Endometrium (tissue), 2 donors: ENCODE results near the gene KCNJ16.

Experiments
- FAIRE-seq: peaks from 2 replicates; lab custom pipeline; 2012; peaks lifted over from hg19 to GRCh38; lab: Jason Lieb, UNC
- donor health status: control.
- donor health status: control.

Gene KCNJ16

DNA sequence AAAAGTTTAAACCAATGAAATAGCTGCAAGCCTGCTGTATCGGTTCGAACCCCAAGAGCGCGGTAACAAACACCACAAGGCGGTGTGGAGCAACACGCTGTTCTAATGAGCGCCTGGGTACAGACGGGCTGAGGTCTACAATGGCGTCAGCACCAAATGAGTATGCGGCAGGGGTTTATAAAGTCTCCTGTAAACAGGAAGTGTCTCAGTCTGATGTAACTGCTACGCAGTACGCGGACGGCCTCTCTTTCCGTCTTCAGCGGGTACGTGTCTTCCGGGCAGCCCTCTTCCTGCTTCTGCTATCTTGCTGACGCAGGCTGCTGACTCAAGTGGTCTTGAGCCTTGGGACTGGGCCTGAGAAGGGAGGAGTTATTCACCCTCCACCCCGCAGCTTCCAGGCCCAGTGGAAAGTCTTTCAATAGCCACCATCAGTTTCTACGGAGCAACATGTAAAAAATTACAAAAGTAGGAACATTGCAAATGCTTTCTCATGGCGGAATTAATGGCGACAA is 53.8 kb downstream of the KCNJ16 start:
- no peak for FAIRE-seq

DNA sequence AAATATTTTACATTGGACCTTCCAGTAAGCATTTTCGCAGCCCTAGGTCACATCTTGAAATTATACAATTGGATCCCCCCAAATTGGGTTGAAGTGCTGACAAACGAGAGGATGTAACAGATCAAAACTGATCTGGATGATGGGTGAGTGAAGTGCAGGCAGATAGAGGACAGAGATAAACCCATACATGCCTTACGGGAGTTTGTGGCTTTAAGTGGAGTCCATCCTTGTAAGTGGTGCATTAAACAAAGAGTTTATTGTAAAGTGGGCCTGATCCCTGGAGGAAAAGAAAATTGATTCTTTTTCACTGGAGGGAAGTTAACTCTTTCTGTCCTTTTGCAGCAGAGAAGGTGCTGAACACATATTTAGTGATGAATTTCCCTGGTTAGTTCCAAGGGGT is 55.3 kb downstream of the KCNJ16 start:
- no peak for FAIRE-seq

DNA sequence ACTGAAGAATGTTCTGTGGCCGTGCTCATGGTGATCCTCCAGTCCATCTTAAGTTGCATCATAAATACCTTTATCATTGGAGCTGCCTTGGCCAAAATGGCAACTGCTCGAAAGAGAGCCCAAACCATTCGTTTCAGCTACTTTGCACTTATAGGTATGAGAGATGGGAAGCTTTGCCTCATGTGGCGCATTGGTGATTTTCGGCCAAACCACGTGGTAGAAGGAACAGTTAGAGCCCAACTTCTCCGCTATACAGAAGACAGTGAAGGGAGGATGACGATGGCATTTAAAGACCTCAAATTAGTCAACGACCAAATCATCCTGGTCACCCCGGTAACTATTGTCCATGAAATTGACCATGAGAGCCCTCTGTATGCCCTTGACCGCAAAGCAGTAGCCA is 57.5 kb downstream of the KCNJ16 start:
- FAIRE-seq, result no peak

DNA sequence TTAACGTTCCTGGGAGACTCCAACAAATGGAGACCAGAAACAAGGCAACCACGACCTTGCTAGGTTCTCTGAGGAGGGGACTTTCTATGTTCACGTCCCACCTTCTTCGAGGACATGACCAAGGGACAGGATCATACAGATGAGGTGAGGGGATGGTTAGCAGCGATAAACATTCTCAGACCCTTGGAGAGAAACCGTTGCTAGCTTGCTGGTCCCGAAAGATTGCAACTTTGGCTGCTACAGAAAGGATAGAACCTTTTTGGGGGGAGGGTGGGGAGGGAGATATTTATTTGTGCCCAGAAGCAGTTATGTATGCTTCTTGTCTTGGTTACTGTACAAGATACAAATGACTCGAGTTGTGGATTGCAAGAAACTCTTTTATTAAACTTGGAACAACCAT is 59.0 kb downstream of the KCNJ16 start:
- no peak for FAIRE-seq

DNA sequence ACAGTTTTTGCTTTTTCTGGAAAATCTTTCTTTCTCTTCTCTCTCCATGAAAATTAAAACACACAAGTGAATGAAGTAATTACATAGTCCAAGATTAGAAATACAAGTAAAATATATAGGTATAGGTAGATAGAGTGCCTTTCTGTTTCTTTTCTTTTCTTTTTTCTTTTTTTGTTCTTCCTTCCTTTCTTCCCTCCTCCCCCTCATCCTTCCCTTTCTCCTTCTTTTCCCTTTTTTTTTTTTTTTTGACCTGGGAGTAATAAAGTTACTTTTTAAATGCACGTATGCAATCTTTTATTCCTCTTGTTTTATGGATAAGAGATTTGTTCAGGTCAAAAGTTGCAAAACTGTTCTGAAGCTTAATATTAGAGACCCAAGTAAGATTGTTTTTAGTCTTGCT is 59.8 kb downstream of the KCNJ16 start:
- FAIRE-seq, result no peak

DNA sequence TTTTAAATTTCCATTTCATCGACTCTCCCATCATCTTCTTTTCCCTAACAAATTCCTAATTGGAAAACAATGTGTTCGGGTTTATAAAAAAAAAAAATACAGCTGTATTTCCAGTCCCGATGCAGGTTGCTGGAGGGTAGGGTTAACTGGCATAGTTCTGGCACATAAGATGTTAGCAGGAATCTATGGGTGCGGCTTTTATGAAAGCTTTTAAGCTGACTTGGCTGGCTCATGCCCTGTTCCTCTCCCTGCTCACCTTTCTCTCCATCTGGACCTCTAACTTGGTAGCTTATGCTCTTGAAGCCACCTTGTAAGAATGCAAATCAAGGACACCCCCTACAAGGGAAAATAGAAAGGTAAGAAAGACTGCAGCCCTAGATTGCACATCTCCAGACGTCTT is 61.1 kb downstream of the KCNJ16 start:
- FAIRE-seq, result no peak

DNA sequence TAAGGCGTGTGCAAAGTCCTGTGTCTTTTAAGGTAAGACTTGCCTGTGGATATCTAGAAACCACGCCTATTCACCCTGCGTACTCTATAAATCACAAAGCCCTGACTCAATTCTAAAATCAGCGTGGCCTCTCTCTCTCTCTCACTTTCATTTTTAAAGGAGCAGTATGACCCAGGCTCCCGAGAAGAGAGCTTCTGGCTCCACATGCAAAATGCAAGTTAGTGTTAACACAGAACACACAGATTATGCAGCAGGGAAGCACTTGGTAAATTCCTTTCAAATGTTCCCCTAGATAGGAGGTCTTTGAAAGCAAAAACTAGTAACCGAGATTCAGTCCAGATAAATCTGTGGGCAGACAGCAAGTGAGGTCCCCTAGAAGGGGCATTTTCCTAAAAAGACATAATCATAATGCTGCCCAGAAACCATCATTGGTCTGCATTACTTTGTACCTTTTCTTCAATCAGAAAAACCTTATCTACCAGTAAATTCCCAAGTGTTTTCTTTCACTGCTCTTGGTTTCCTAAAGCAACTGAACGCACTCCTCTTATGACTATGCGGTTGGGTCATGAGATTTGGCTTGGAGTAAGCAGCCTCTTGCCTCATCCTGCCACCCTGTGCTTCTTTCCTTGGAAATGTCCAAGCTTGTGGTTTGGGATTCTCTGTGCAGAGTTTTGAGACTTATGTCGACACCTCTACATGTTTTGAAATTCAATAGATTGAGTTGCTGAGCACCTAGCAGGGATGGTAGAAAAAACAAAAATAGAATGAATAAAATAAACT is 62.6 kb downstream of the KCNJ16 start:
- no peak for FAIRE-seq

DNA sequence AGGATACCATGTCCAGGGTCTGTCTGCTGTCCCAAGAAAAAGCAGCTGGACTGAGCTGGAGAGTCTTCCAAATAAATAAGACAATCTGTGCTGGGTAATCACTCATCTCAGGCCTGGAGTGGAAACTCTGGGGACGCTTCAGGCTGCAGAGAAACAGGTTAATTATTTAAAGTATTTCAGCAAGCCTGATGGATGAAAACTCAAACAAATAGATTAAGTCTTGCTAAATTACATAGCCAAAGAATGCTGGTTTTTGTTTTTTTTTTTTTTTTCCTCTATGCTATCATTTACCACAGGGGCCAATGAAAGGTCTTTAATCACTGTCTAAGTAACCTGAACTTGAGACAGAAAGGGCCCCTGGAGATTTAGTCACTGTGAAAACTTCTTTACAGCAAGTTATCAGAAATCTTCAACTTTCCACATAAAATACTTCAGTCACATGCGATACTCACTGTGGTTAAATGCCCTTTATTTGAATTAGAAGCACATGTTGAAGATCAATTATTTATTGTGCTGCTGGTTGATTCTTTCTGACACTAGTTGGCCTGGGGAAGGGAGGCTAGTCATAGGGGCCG is 63.4 kb downstream of the KCNJ16 start:
- FAIRE-seq, result no peak

DNA sequence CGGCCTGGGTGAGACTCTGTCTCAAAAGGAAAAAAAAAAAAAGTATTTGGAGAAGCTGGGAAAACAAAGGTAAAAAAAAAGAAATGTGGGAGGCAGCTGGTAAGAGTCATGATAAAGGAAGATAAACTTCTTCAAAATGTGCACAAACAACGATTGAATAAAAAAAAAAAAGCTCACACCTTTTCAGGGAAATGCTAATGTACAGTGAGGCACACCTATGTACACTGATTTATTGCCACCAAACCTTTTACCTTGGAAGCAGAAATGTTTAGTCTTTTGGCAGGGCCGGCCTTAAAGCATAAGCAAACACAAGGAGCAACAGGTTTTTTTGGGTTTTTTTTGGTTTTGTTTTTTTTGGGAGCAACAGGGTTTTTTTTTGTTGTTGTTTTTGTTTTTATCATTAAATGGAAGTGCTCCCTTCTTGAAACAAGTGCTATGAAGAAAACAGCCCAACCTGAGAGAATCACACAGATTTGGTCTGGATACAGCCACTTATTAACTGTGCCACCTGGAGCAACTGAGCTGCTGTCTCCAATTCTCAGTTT is 64.5 kb downstream of the KCNJ16 start:
- FAIRE-seq, result no peak

DNA sequence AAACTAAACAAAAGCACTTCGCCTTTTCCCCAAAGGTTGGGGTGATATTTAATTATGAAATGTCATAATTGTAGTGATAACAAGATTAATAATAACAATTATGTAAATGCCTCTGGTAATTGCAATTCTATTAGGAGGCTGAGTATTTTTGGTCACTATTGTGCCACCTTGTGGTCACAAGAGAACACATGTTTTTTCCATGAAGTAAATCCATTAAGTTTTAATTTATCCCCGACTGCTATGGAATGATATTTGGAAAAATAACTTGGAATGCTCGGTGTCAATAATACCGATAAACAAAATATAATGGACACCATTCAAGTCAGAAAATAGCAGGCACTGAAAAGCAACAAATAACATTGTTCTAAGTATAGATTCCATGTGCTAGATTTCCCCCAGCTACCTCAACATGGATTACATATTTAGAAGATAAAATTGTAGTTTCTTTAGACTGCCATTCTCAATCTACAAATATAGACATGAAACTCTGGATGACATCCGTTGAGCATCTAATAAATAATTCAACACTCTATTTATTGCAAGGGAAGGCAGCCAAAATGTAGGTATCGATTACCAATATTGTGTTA is 69.3 kb downstream of the KCNJ16 start:
- peak; percentile 91 for FAIRE-seq

DNA sequence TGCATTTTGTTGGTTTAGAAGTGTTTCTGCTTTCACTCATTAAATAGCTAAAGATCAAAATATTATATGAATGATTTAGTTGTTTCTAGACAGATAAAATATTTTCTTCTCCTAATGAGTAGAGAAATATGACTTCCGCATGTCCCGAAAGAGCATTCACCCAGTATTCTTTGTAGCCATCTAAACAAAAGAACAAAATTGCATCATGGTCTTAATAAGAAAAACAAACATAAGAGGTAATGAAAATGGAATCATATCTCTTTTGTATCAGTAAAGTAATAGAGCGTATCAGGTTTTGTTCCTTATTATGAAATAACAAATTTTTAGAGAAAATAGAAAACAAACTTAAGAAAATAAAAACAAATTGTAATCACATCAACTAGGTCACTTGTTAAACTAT is 78.2 kb downstream of the KCNJ16 start:
- no peak for FAIRE-seq

DNA sequence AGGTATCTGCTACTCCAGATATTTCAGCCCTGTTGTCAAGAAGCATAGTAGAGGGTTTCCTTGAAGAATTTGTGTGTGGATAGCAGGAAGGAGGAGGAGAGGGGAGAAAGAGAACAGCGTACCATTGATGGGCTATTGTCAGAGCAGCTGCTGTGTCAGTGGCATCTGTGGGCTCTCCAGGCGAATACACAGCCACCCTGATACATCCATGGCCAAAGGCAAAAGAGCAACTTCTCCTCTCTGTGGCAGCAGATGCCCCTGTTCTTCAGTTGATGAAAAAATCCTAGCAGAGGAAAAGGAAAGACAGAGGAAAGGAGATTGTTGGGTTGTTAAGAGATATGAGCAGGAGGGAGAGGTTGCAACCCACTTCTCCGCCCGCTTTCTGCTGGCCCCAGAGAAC is 82.1 kb downstream of the KCNJ16 start:
- no peak for FAIRE-seq

DNA sequence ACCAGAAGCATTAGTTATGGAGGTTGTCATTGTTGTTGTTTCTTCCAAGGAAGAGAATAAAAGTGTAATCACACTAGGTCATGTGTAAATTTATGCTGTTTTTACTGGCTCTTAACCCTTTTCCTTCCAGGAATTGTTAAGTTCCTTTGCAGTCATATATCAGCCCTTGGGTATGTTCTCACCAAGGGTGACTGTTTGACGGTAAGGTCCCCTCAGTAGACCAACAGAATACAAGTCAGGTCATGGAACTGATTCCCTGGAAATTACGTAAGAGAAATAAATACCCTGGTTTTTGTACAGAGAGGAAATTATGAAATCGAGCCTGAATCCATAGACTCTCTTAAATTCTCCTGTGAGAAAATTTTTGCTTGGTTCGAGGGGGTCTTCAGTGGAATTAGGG is 83.2 kb downstream of the KCNJ16 start:
- FAIRE-seq, result no peak

DNA sequence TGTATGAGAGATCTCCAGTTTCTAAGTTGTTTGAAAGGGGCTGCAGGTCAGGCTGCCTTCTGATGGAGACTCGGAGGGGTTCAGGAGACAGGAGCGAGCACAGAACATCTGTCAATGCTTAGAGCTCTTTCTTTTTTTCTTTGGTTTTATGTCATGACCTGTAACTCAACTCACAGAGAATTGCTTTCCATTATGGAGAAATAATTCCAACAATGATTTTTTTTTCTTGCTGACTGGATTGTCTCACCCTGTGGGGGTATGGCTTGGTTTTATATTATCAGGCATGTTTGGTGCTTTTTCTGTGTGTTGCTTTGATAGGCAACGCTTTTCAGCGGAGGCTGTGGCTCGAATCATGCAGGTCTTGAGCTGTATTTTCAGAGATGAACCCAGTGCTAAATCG is 83.6 kb downstream of the KCNJ16 start:
- FAIRE-seq, result no peak

DNA sequence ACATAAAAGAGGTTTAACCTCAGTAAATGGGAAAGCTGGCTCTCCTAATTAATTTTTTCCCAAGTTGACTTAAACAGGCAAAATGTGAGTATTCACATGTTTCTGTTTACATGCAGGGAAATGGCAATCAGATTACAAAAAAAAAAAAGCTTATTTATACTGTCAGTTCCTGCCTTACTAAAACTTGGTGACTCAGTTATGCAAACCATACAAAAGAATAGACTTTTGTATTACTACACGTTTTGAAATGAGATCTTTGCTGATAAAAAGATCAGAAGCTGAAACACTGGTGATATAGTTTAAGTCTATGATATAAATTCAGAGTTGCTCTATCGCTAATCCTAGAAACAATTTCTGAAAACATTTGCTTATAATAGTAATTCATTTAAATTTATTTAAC is 85.0 kb downstream of the KCNJ16 start:
- FAIRE-seq, result no peak

DNA sequence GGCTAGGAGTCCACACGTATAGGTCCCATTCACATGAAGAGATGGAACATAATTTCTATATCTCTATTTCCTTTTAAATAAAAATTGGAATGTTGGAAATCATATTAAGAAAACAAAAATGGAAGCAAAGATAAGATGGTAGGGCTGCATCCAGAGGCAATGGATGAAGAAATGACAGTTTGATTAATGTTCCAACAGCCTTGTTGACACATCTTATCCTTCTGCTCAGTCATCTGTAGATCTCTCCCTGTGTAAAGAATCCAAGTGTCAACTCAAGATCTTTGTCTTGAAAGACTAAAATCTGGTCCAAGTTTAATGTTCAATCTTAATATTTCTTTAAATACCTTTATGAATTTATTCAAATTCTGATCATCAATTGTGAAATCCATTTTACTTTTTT is 86.5 kb downstream of the KCNJ16 start:
- FAIRE-seq, result no peak

DNA sequence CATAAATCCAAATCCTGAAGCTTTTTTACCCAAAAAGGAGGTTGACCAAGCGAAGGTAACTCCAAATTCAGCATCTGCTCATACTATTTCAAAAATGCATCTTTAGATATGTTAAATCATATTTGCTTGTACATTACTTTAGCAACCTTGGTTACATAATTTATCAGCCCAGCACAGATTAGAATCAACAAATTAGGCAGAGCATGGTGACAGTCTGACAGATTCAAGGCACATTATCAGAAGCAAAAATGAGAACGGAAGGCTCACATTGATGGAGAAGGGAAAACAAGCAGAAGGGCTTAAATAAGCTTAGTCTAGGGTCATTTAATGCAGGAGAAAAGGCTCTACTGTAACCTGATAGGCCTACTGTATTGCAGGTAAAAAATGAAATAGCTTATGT is 90.4 kb downstream of the KCNJ16 start:
- no peak for FAIRE-seq

DNA sequence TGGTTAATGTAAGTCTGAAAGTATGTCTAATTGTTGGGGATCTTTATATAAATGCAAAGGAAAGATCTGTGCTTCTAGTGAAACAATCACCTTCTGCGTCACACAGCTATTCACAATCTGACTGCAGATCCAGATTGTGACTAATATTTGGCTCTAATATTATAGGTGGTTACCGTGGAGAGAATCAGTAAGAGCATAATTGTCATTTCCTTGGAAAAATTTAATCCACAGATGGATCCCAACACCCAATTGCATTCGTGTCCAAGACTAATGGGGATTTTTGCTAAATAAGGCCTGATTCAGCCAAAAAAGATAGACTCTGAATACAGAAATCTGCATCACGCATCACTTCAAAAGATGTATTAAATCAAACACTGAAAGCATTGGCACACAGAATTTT is 91.6 kb downstream of the KCNJ16 start:
- FAIRE-seq, result no peak

DNA sequence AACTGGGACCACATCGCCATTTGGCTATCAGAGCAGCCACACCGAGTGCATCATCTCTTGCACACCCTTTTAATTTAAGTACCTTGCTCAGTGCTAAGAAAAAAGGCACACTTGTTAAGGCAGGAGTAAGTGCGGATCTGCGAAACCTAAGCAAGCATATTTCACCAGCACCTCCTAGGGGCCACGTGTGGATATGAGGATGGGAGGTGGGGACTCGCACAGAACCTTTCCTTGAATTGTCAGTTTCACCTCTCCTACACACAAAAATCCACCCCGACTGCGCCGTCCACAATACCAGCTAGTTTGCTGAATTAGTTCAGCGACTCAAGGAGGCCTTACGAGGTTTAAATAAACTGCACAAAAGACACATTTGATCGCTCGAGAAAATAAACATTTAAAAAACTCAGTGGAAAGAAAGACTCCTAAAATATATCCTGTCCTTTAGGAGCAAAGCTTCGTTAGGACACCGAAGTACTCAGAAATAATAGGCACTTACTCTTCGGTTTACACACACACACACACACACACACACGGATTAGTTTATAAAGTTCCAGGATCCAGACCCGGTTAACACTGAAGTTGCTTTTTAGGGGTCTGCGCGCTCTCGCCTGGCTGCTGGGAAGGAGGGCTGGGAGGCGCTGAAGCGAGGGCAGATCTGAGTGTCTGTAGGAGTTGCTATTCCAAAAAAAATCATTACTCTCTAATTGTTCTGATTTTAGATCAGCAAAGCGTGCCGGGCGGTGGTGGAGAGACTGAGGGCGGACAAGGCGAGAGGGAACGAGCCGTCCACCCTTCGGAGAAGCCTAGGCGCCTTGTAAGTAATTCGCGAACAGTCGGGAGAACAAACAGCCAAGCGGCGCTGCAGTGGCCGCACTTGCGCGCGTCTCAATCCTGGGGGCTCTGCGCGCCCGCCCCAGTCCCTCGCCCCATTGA is 93.3 kb downstream of the KCNJ16 start:
- no peak for FAIRE-seq

DNA sequence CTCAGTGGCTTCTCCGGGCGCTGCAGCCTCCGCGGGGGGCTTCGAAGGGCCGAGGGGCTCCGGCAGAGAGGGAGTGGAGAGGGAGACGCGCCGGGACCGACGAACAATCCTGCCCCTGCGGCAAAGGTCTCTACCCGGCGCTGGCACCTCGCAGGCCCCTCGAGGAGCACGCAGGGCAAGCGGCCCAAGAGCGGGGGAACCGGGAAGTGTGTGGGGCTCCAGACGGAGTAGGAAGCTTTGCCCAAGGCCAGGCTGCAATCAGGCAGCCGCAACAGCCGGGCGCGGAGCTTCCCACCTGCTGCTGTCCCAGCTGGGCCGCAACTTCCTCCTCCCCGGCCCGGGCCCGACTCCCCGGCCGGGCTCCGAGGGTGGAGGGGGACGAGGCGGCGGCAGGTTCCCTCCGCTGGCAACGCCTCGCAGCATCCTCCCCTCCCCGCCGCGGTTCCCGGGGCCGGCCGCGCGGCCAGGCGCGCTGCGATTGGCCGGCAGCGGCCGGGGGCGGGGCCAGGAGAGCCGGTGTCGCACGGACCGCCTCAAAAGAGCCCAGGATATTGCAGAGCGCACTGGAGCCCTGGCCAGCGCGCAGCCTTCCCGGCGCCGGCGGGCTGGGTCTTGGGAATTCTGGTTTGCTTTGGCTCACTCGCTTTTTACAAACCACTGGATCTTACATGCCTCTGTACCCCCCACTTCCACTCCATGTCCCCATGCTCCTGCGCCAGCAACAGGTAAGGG is 94.1 kb downstream of the KCNJ16 start, which contains the start of gene KCNJ2:
Gene KCNJ2 (plus strand): TSS at position 556 of the 732 bp plus-strand sequence. CDS start 5,508 bp downstream, outside the sequence.
- no peak for FAIRE-seq
